Stimulated activated CD8-positive, alpha-beta memory T cell treated with anti-CD3 and anti-CD28 coated beads, Interleukin-12 subunit alpha, Interleukin-12 subunit beta, amount 100 ng/mL, for 24 hours (primary cell): ENCODE measurements around the gene NECAB3.

Source experiments
- DNase-seq: peaks from one replicate; pipeline ENCODE4 v3.0.0-alpha.2; 2020; ENCODE audit errors: extremely low read depth

NECAB3 gene

GRCh38 chr20:33609504-33609903 is 64.7 kb downstream of the NECAB3 start:
- no peak for DNase-seq
